Activated CD4-positive, alpha-beta memory T cell treated with anti-CD3 and anti-CD28 coated beads for 36 hours (primary cell): Measurements from ENCODE around the gene VAT1. TPM values are rescaled to one million over a fixed set of nuclear protein-coding genes. Genes with fewer than 3 reads are reported as not detected.

Experiments
- CTCF ChIA-PET: fragments of 350-600 bp; sonication (Branson Sonifier 250); formaldehyde crosslinking; loops from one replicate; lab custom pipeline; 2021; ENCODE audit warnings: antibody characterized with exemption, inconsistent platforms; lab: Charles Lee
- POLR2A ChIA-PET: fragments of 350-600 bp; sonication (Branson Sonifier 250); formaldehyde crosslinking; loops from one replicate; lab custom pipeline; 2021; ENCODE audit warnings: antibody characterized with exemption; lab: Charles Lee
- DNase-seq: peaks from one replicate; pipeline ENCODE4 v3.0.0-alpha.2; 2020
- H3K27ac Mint-ChIP-seq: one replicate; pipeline ENCODE4 v1.8.0; 2021; ENCODE audit warnings: mixed read lengths
- H3K27me3 Mint-ChIP-seq: one replicate; pipeline ENCODE4 v1.8.0; 2021; ENCODE audit warnings: mixed read lengths
- H3K36me3 Mint-ChIP-seq: one replicate; pipeline ENCODE4 v1.8.0; 2021; ENCODE audit warnings: mixed read lengths
- H3K4me1 Mint-ChIP-seq: one replicate; pipeline ENCODE4 v1.8.0; 2021; ENCODE audit warnings: low read depth, mixed read lengths
- H3K4me3 Mint-ChIP-seq: one replicate; pipeline ENCODE4 v1.8.0; 2021; ENCODE audit warnings: mild to moderate bottlenecking, mixed read lengths
- H3K9me3 Mint-ChIP-seq: one replicate; pipeline ENCODE4 v1.8.0; 2021; ENCODE audit warnings: mixed read lengths
- intact Hi-C: fragments of 100-400 bp; cut with micrococcal nuclease; formaldehyde crosslinking; loops from one replicate; pipeline ENCODE4 v1.15.1; 2023
- total RNA-seq, 2 experiments: library from RNA; stranded (reverse); gene quantifications; one replicate each; pipeline ENCODE4 v1.2.3, GENCODE V29; 2021

The VAT1 gene
- total RNA-seq, 2 experiments from 2014 or later = 45.3 to 49.6 TPM

DNA sequence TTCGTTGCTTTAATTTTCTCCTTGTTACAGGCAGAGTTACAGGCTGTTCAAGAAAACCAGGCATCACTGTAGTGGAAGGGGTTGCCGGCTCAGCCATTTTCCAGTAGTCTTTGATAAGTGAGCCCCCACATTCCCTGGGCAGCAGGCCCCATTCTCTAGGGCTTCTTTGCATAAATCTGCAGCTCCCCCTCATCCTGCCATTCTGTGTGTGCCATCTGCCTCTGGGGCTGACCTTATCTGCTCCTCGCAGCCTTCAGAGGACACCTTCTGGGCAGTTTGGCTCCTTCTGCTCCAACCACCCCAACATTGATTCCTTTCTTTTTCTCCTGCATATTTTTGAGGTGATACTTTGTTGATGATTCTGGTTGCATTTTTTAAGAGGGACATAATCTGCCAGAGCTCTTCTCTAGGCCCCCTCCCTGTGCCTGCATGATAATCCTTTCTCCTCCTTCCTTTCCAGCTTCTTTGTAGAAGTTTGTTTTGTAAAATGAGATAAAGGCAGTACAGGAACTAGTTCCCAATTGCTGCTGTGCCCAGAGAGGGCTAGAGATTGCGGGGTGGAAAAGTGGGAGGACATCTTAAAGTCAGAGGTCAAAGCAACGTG is 19.9 kb upstream of the VAT1 start:
- Mint-ChIP-seq H3K4me1 (no peaks in the 10 kb centered on the region), H3K4me3 (no peak overlapping the region)

DNA sequence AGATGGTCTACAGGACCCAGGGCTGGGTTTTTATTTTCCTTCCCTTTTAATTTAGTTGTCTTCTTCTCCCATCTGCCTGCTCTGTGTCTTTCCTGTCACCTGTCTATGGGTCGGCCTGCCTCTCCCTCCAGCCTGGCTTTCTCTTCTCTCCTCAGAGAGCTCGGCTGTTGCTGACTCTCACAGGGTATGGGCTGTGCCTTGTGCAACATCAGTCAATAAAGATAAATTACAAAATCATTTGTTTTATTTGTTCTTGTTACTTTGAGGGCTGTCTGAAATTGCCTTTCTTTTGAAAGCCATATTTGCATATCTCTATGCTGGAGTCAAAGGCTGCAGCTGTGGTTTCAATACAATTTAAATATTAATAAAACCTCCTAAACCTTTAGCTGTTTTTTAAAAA is 18.5 kb upstream of the VAT1 start:
- intact Hi-C loops = no loop called here
- Mint-ChIP-seq H3K27me3 (no peaks in the 10 kb centered on the region), H3K4me3 (no peak overlapping the region), H3K4me1 (no peaks in the 10 kb centered on the region), H3K27ac (no peak overlapping the region), H3K36me3 (peaks cover 9% of the 10 kb centered on the region), H3K9me3 (no peaks in the 10 kb centered on the region)
- POLR2A ChIA-PET = no interaction called here
- CTCF ChIA-PET = interaction anchor here (1.1 kb wide), 1 partner anchor 1169 kb away, joined by 3 read pairs; no protein-coding TSS in a partner anchor
- no peak for DNase-seq

More for the DNA sequence above, 19.9 kb upstream of the VAT1 start:
- no peak for DNase-seq
- Mint-ChIP-seq H3K27me3 (no peaks in the 10 kb centered on the region), H3K9me3 (no peaks in the 10 kb centered on the region), H3K27ac (no peak overlapping the region), H3K36me3 (peaks cover 12% of the 10 kb centered on the region)
- POLR2A ChIA-PET = no interaction called here
- CTCF ChIA-PET = no interaction called here
- intact Hi-C loops = no loop called here

DNA sequence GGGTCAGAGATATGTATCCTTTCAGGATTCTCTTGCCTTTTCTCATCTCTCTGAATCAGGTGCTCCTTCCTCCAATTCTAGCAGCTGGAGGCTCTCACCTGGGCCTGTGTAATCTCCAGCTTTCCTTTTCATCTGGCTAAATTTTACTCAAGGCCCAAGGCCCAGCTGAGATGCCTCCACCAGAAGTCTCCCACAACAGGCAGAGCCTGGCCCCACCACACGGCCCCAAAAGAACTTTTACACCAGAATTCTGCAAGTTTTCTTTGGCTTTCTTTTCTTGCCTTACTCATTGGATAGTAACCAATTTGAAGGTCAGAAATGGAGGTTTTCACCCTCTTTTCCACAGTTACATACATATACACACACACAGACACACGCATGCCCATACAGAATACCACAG is 17.5 kb upstream of the VAT1 start:
- Mint-ChIP-seq H3K27ac (no peak overlapping the region), H3K4me3 (no peak overlapping the region), H3K36me3 (peaks cover 5% of the 10 kb centered on the region), H3K9me3 (no peaks in the 10 kb centered on the region), H3K27me3 (no peaks in the 10 kb centered on the region), H3K4me1 (no peaks in the 10 kb centered on the region)
- ChIA-PET CTCF (no interaction called here), POLR2A (no interaction called here)
- intact Hi-C loops = no loop called here
- DNase-seq = no peak

DNA sequence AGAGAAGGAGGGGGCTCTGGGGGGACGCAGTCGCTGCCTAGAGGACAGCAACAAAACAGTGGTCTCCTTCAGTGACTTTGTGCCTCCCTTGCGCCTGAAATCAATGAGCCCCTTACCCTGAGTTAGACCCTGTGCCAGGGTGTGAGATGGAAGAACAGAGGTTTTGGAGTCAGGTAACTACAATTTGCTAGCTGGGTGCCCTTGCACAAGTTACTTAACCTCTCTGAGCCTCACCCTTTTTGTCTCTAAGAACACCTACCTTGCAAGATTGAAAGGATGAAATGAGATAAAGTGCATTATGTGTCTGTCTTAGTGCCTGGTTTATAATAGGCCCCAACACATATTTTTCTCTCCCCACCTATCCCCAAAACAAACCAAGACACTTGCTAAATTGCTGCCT is 12.7 kb upstream of the VAT1 start:
- no peaks in the 10 kb centered on the region for H3K4me1 Mint-ChIP-seq
- no peak for DNase-seq
- CTCF ChIA-PET = no interaction called here
- H3K27me3 Mint-ChIP-seq = no peaks in the 10 kb centered on the region
- H3K36me3 Mint-ChIP-seq = no peaks in the 10 kb centered on the region
- H3K9me3 Mint-ChIP-seq = no peaks in the 10 kb centered on the region
- no peak overlapping the region for H3K4me3 Mint-ChIP-seq
- POLR2A ChIA-PET = no interaction called here
- no peak overlapping the region for H3K27ac Mint-ChIP-seq
- intact Hi-C loops = no loop called here

DNA sequence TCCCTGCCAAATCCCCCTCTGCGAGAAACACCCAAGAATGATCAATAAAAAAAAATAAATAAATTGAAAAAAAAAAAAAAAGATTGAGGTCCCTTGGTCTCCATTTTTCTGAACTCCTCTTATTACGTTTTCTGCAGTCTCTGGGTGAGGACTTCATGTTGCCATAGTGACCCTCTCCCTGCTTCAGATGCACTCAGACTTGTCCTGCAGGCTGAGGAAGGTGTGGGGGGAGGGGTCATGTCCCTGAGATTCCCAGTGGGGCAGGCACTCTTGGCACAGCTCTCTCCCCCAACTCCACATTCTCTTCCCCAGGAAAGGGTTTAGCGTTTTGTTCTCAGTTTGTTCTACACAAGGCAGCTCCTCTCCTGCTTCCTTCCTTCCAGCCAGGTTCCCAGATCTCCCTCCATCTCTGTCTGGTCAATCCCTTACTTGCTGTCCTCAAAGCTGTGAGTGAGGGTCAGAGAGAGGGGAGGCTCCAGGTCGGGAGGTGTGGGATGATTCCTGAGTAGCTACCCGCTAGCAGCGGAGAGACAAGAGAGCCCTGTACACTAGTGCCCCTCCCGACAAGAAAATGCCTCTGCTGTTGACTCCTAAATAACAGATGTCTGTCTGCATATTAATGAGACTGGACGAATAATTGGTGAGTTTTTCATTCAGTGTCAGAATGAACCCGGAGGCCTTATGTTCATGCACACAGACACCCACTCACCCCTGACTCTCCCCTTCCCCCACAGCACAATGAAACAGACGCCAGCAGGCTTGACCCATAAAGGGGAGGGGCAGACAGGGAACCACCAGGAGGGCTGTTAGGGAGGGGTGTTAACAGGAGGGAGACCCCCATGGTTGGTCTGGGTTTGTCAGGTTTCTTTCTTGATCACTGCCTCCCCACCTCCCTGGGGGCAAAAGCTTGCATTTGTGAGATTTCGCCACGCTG is 12.0 kb upstream of the VAT1 start:
- Mint-ChIP-seq H3K4me3 (no peak overlapping the region), H3K27ac (no peak overlapping the region), H3K4me1 (no peaks in the 10 kb centered on the region), H3K9me3 (no peaks in the 10 kb centered on the region), H3K36me3 (no peaks in the 10 kb centered on the region), H3K27me3 (no peaks in the 10 kb centered on the region)
- no peak for DNase-seq
- intact Hi-C loops = no loop called here
- ChIA-PET POLR2A (no interaction called here), CTCF (no interaction called here)

DNA sequence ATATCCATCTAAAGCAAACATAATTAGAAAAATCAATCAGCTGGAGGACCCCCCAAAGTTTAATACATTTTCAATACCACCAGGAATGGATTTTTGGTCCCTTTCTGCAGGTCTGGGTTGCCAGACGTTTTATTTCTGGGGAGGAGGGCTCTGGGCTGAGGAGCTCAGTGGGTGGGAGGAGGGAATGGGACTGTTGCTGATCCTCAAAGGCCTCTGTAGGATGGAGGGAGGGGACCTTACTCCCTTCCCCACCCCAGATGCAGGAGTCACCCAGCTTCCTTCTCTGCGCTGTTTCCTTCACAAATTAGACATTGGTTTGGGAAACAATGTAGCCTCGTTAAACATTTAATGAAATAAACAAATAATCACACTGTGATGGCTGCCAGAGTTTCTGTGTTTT is 9.5 kb upstream of the VAT1 start:
- ChIA-PET CTCF (no interaction called here), POLR2A (interaction anchor here (1.1 kb wide), 1 partner anchor 34 kb away, joined by 3 read pairs; the partner anchor contains the start of gene RPL27)
- intact Hi-C loops = no loop called here
- Mint-ChIP-seq H3K4me1 (no peaks in the 10 kb centered on the region), H3K36me3 (no peaks in the 10 kb centered on the region), H3K27ac (no peak overlapping the region), H3K4me3 (no peak overlapping the region), H3K9me3 (no peaks in the 10 kb centered on the region), H3K27me3 (no peaks in the 10 kb centered on the region)
- no peak for DNase-seq

DNA sequence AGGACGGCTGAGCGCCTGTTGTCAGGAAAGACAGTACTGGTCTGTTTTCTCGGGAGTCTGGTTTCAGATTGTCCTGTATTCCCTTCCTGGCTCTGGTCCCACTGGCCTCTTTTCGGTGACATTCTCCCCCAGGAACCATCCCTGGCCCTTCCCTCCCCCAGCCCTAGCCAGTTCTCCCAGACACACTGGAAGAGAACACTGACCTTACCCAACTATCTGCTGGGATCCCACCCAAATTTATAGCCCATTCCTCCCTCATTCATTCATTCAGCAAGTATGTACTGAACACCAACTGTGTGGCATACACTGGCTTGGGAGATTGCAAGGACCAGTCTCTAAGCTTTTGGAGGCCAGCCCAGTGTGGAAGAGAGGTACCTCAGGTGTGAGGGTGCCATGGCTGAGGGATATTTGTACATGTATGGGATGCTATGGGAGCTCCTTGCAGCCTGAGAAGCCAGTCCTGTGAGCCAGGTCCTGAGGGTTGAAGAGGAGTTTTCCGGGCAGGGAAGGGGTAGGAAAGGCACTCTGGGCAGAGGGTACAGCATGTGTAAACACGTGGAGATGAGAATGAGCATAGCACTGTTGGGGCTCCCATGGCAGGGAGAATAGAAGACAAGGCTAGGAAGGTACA is 8.1 kb upstream of the VAT1 start:
- no peaks in the 10 kb centered on the region for H3K36me3 Mint-ChIP-seq
- H3K9me3 Mint-ChIP-seq = no peaks in the 10 kb centered on the region
- no peak overlapping the region for H3K27ac Mint-ChIP-seq
- intact Hi-C loops = no loop called here
- no peaks in the 10 kb centered on the region for H3K4me1 Mint-ChIP-seq
- POLR2A ChIA-PET = no interaction called here
- CTCF ChIA-PET = no interaction called here
- no peak overlapping the region for H3K4me3 Mint-ChIP-seq
- H3K27me3 Mint-ChIP-seq = no peaks in the 10 kb centered on the region
- no peak for DNase-seq

DNA sequence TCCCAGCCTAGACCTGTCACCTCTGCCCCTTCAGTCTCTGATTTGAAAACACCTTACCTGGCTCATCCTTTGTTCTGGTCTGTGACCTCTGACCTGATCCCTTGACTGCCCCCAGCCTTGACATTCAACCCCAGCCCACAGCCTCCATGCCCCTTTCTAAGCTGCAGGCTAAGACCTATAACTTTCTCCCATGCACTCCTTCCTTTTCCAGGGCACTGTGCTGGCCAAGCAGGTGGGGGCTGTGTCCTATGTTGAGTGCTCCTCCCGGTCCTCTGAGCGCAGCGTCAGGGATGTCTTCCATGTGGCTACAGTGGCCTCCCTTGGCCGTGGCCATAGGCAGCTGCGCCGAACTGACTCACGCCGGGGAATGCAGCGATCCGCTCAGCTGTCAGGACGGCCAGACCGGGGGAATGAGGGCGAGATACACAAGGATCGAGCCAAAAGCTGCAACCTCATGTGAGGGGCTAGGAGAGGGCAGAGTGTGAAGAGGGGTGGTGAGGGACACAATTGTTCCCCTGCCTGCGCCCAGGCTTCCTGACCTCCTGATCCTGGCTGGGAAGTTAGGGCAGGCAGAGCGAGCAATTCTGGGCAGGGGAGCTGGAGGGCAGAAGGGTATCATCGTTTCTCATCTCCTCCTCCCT is 6.2 kb upstream of the VAT1 start:
- Mint-ChIP-seq H3K27me3 (no peaks in the 10 kb centered on the region), H3K4me3 (no peak overlapping the region), H3K27ac (no peak overlapping the region), H3K36me3 (no peaks in the 10 kb centered on the region), H3K4me1 (peaks cover 8% of the 10 kb centered on the region), H3K9me3 (no peaks in the 10 kb centered on the region)
- ChIA-PET POLR2A (no interaction called here), CTCF (interaction anchor here (1.2 kb wide), 1 partner anchor 30 kb away, joined by 3 read pairs; the partner anchor contains the start of gene RPL27)
- intact Hi-C loops = loop anchor here (10.0 kb wide), 1 partner anchor 96 kb away; the partner anchor contains the start of gene BRCA1
- no peak for DNase-seq

DNA sequence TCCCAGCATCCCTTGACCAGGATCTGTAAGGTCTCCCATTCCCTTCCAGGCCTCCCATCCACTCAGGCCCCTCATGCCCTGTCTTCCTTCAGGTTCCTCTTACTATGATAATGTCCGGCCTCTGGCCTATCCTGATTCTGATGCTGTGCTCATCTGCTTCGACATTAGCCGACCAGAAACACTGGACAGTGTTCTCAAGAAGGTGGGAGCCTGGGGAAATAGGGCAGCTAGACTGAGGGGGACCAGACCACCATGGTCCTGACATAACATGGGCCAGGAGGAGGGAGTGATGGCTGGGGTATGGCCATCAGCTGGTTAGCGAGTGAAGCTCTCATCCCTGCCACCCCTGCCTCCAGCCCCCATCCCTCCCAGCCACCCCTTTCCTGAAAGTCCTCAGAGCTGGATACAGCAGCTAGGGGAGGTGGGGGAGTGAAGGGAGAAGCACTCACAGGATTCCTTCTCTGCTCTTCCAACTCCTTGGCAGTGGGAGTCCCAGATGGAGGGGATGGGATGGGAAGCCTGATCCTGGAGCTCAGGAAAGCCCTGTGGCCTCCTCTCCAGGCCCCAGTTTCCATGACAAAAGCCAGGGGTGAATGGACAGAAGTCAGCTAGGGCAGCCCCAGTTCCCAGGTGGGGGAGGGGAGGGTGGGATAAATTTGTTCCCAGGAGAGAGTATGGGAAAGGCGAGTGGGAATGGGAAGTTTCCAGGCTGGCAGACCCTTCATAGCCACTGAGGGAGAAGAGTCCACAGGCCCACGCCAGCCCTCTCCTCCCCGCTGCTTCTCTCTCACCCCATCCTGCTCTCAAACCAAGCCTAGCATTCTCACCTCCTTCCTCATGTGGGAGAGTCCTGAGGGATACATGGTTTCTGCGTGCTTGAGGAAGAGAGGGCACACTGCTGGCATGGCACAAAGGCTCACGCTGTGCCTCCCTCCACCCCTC is 5.2 kb upstream of the VAT1 start:
- DNase-seq = no peak
- ChIA-PET CTCF (no interaction called here), POLR2A (interaction anchor here (0.9 kb wide), 1 partner anchor 10 kb away, joined by 3 read pairs; no protein-coding TSS in a partner anchor)
- Mint-ChIP-seq H3K27me3 (no peaks in the 10 kb centered on the region), H3K9me3 (no peaks in the 10 kb centered on the region), H3K4me1 (peaks cover 8% of the 10 kb centered on the region), H3K4me3 (no peak overlapping the region), H3K27ac (no peak overlapping the region), H3K36me3 (no peaks in the 10 kb centered on the region)
- intact Hi-C loops = loop anchor here (10.0 kb wide), 1 partner anchor 97 kb away; the partner anchor contains the start of gene BRCA1

DNA sequence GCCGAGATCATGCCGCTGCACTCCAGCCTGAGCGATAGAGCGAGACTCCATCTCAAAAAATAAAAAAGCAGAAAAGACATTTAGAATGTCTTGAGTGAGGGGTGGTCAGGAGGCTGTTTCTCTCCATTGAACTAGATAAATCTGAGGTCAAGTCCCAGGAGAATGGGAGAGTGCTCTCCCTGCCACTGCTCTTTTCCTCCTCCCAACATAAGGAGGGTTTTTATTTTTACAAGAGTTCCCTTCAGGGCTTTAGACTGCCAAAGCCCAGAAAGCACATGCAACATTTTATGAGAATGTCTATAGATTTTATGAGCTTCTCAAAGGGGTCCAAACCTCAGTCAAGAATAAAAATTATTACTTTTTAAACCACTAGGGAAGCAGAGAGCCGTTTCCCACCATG is 4.4 kb upstream of the VAT1 start:
- intact Hi-C loops = loop anchor here (10.0 kb wide), 1 partner anchor 98 kb away; the partner anchor contains the start of gene BRCA1
- POLR2A ChIA-PET = interaction anchor here (0.9 to 1.2 kb wide), 2 partner anchors 9 to 289 kb away, joined by 3 to 6 read pairs; no protein-coding TSS in a partner anchor
- Mint-ChIP-seq H3K9me3 (no peaks in the 10 kb centered on the region), H3K27ac (no peak overlapping the region), H3K36me3 (no peaks in the 10 kb centered on the region), H3K27me3 (no peaks in the 10 kb centered on the region), H3K4me3 (no peak overlapping the region), H3K4me1 (peaks cover 9% of the 10 kb centered on the region)
- CTCF ChIA-PET = no interaction called here
- DNase-seq = no peak
